ENCODE measurements around the gene PHF1.

DNA sequence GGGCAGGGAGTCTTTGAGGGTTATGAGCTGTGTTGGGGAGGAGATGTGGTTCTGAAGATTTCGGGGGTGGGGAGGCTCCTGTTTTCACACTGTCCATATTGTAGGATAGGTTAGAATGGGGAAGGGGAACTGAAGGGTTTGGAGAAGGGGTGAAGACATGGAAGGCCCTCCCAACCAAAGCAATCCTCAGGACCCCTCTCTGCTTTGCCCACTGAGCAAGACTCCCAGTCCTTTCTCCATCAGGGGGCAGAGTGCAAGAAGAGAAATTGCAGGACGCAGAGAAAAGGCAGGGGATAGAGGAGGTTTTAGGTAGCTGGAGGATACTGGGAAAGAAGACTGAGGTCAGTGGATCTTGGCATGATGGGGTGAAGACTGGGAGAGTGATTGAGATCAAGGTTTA is 13.0 kb downstream of the PHF1 start:
- no peak for TF ChIP-seq EGR1 (IDR thresholded peaks at IDR 0.05; ENCODE audit: low read depth in 2 of 2)
- TF ChIP-seq, protein P1, sequence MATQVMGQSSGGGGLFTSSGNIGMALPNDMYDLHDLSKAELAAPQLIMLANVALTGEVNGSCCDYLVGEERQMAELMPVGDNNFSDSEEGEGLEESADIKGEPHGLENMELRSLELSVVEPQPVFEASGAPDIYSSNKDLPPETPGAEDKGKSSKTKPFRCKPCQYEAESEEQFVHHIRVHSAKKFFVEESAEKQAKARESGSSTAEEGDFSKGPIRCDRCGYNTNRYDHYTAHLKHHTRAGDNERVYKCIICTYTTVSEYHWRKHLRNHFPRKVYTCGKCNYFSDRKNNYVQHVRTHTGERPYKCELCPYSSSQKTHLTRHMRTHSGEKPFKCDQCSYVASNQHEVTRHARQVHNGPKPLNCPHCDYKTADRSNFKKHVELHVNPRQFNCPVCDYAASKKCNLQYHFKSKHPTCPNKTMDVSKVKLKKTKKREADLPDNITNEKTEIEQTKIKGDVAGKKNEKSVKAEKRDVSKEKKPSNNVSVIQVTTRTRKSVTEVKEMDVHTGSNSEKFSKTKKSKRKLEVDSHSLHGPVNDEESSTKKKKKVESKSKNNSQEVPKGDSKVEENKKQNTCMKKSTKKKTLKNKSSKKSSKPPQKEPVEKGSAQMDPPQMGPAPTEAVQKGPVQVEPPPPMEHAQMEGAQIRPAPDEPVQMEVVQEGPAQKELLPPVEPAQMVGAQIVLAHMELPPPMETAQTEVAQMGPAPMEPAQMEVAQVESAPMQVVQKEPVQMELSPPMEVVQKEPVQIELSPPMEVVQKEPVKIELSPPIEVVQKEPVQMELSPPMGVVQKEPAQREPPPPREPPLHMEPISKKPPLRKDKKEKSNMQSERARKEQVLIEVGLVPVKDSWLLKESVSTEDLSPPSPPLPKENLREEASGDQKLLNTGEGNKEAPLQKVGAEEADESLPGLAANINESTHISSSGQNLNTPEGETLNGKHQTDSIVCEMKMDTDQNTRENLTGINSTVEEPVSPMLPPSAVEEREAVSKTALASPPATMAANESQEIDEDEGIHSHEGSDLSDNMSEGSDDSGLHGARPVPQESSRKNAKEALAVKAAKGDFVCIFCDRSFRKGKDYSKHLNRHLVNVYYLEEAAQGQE (IDR thresholded peaks at IDR 0.05): no peak
- TF ChIP-seq RXRA (IDR thresholded peaks at IDR 0.05): no peak
- TF ChIP-seq, protein P2, sequence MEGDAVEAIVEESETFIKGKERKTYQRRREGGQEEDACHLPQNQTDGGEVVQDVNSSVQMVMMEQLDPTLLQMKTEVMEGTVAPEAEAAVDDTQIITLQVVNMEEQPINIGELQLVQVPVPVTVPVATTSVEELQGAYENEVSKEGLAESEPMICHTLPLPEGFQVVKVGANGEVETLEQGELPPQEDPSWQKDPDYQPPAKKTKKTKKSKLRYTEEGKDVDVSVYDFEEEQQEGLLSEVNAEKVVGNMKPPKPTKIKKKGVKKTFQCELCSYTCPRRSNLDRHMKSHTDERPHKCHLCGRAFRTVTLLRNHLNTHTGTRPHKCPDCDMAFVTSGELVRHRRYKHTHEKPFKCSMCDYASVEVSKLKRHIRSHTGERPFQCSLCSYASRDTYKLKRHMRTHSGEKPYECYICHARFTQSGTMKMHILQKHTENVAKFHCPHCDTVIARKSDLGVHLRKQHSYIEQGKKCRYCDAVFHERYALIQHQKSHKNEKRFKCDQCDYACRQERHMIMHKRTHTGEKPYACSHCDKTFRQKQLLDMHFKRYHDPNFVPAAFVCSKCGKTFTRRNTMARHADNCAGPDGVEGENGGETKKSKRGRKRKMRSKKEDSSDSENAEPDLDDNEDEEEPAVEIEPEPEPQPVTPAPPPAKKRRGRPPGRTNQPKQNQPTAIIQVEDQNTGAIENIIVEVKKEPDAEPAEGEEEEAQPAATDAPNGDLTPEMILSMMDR (IDR thresholded peaks at IDR 0.05; ENCODE audit: low read depth, low read length, missing input control): no peak
- TF ChIP-seq YY1 (IDR thresholded peaks at IDR 0.05): no peak
- TF ChIP-seq, protein P3, sequence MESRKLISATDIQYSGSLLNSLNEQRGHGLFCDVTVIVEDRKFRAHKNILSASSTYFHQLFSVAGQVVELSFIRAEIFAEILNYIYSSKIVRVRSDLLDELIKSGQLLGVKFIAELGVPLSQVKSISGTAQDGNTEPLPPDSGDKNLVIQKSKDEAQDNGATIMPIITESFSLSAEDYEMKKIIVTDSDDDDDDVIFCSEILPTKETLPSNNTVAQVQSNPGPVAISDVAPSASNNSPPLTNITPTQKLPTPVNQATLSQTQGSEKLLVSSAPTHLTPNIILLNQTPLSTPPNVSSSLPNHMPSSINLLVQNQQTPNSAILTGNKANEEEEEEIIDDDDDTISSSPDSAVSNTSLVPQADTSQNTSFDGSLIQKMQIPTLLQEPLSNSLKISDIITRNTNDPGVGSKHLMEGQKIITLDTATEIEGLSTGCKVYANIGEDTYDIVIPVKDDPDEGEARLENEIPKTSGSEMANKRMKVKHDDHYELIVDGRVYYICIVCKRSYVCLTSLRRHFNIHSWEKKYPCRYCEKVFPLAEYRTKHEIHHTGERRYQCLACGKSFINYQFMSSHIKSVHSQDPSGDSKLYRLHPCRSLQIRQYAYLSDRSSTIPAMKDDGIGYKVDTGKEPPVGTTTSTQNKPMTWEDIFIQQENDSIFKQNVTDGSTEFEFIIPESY (IDR thresholded peaks at IDR 0.05): no peak
- TF ChIP-seq GABPA (IDR thresholded peaks at IDR 0.05 in 1 of 2, conservative IDR thresholded peaks at IDR 0.05 in 1 of 2): no peak
- TF ChIP-seq, protein P4, sequence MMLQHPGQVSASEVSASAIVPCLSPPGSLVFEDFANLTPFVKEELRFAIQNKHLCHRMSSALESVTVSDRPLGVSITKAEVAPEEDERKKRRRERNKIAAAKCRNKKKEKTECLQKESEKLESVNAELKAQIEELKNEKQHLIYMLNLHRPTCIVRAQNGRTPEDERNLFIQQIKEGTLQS (IDR thresholded peaks at IDR 0.05): no peak
- TF ChIP-seq TAF1 (conservative IDR thresholded peaks at IDR 0.05): no peak
- no peak for TF ChIP-seq SP1 (IDR thresholded peaks at IDR 0.05)
- TF ChIP-seq FOXA1 (IDR thresholded peaks at IDR 0.05): no peak

Measured in liver (tissue), 3 donors.